Measurements from ENCODE around the gene TFEB. TPM values are rescaled to one million over a fixed set of nuclear protein-coding genes. Genes with fewer than 3 reads are reported as not detected.
A peak's percentile ranks its signal among the peaks of the same experiment; 100 is the strongest.

TFEB gene
- total RNA-seq, 2 donors from 2014 or later, result 24.3 to 29.7 TPM

DNA sequence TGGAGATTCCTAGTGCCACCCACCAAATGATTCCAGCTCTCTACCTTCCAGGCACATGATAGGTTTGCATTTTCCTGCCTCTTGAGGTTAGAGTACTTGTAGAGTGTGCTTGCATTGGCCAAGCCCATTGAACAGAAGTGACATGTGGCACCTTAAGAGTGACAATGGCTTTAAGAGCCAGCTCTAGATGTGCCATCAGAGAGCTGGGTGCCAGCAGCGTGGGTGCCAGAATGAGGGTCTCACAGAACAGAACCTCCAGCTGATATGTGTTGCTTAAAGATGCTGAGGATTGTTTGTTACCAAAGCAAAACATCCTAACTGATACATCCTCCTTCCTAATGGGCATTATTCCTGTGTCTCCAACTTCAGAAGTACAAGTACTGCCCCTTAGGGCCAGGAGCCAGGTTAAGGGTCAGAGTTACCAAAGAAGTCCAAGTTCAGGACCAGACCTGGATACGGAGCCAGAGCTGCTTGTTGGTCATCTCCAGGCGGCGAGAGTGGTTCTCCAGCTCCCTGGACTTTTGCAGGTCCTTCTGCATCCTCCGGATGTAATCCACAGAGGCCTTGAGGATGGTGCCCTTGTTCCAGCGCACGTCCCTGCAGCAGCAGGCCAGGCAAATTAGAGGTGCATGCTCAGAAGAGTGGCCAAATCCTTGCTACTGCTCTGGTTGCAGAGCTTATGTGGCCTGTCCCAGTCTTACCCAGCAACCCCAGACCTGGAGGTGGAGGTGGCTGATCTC lies 49.6 kb downstream of the TFEB start:
- no peak for DNase-seq
- intact Hi-C loops (cut with DNase I, micrococcal nuclease), result loop anchor here (5.0 to 10.0 kb wide), 2 partner anchors 311 to 319 kb away; no protein-coding TSS in a partner anchor
- no peak for ATAC-seq

GRCh38 chr6:41684311-41685180 lies 50.9 kb downstream of the TFEB start:
- ATAC-seq, result no peak
- DNase-seq, result no peak
- intact Hi-C loops (cut with DNase I, micrococcal nuclease), result loop anchor here (5.0 to 10.0 kb wide), 2 partner anchors 310 to 317 kb away; no protein-coding TSS in a partner anchor

- DNase-seq (peak; percentile 64 to 87), ATAC-seq (peak; percentile 69)
- intact Hi-C loops (cut with DNase I, micrococcal nuclease), result loop anchor here (2.0 to 10.0 kb wide), 2 partner anchors 81 to 309 kb away; no protein-coding TSS in a partner anchor
Measured at GRCh38 chr6:41683523-41684310, 51.7 kb downstream of the TFEB start.

GRCh38 chr6:41683273-41683522 lies 52.2 kb downstream of the TFEB start:
- ATAC-seq (peak; percentile 44), DNase-seq (no peak)
- intact Hi-C loops (cut with DNase I, micrococcal nuclease), result loop anchor here (2.0 to 10.0 kb wide), 2 partner anchors 80 to 308 kb away; no protein-coding TSS in a partner anchor

- intact Hi-C loops (cut with DNase I, micrococcal nuclease), result loop anchor here (2.0 to 10.0 kb wide), 2 partner anchors 80 to 308 kb away; no protein-coding TSS in a partner anchor
- DNase-seq (peak in 1 of 2 donors; percentile 23), ATAC-seq (peak; percentile 4)
Measured at GRCh38 chr6:41682497-41683272, 52.7 kb downstream of the TFEB start.

DNA sequence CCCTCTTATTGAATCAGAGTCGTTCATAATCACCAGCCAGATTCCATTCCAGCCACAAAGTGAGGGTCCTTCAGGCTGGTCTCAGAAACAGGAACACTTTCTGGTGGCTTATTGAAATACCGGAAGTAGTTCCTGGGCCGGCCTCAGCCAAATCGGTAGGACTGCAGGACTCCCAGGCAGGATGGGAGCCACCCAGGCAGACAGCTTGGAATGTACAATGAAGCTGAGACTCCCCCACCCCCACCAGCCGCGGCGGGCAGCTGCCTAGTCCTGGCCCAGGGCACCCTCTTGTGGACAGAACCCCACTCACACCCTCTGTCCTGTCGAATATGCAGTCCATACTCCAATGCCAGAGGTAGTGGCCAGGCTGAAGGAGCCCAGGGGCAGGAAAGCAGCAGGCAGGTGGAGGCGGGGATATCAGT lies 53.3 kb downstream of the TFEB start:
- peak; percentile 88 to 93 for DNase-seq
- intact Hi-C loops (cut with DNase I, micrococcal nuclease), result loop anchor here (2.0 to 10.0 kb wide), 2 partner anchors 79 to 307 kb away; no protein-coding TSS in a partner anchor
- peak; percentile 88 for ATAC-seq

- intact Hi-C loops (cut with DNase I, micrococcal nuclease), result loop anchor here in 1 of 2 donors (10.0 kb wide), 1 partner anchor 306 kb away; no protein-coding TSS in a partner anchor
- ATAC-seq (no peak), DNase-seq (no peak)
Measured at GRCh38 chr6:41680182-41680965, 55.0 kb downstream of the TFEB start.

DNA sequence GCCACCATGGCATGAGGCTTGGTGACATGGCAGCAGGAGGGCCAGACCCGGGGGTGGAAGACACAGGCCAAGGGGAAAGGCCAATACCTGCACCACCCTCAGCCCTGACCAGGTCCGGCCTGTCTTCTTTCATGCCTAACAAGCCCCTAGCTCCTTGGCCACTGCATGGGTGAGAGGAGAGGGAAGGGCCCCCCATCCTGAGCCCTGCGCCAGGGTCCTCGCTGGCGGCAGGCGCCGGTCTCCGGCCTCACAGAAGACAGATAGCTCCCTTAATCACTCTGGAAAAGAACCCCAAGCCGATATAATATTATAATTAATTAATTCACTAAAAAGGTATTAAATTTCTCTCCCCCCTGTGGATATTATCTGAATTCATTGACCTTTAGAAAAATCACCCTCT lies 55.7 kb downstream of the TFEB start:
- intact Hi-C loops (cut with DNase I, micrococcal nuclease), result loop anchor here in 1 of 2 donors (10.0 kb wide), 1 partner anchor 305 kb away; no protein-coding TSS in a partner anchor
- ATAC-seq (no peak), DNase-seq (no peak)

DNA sequence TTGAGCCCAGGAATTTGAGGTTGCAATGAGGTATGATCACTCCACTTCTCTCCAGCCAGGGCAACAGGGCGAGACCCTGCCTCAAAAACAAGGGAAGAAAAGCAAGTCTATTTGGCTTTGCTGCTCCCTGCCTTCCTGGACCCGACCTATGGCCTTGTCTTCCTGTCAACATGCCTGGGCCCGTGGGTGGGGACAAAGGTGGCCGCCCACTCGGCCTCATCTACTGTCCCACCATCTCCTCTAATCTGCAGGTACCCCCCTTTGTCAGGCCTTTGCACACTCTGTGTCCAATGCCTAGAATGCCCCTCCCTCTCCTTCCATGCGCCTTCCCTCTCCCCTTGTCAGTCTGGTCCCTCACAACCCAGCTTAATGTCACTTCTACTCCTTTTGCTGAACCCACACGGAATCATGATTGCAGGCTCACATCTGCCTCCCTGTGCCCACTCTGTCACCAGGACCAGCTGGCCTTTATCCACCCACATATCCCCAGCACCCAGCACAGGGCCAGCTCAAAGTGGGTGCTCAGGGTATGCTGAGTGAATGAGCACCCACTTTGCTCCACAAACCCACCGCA lies 56.8 kb downstream of the TFEB start:
- DNase-seq (no peak), ATAC-seq (no peak)
- intact Hi-C loops (cut with DNase I, micrococcal nuclease), result no loop called here

DNA sequence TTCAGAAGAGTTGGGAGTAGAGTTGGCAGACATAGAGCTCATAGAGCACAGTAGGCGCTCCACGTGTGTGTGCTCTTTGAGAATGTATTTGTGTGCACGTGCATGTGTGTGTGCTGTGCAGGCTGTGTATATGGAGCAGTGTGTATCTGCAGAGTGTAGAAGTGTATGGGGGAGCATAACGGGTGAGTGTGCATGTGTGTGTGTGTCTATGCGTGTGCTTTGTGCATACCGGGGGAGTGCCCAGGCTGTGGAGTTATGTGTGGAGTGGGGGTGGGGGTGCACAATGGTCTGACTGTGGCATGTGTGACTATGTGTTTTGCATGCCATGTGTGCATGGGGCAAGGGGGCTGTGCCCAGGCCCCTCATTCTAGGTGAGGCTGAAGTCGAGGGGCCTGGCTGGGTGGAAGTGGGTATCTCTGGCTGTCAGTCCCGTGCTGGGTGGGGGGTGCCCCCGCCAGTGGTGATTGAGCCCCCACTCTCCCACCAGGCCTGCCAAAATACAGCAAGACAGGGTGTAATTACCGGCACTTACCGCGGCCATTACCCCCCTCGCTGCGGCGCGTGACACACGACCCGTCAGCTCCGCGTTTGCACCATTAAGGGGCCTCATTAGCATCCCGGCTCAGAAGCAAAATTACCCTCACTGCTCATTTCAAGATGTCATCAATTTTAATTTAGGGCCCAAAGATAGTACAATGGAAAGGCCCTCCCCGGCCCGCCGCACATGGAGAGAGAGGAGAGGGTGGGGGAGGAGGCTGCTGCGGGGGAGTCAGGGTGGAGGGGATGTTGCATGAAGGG lies 58.1 kb downstream of the TFEB start:
- intact Hi-C loops (cut with DNase I, micrococcal nuclease), result no loop called here
- ATAC-seq (no peak), DNase-seq (no peak)

DNA sequence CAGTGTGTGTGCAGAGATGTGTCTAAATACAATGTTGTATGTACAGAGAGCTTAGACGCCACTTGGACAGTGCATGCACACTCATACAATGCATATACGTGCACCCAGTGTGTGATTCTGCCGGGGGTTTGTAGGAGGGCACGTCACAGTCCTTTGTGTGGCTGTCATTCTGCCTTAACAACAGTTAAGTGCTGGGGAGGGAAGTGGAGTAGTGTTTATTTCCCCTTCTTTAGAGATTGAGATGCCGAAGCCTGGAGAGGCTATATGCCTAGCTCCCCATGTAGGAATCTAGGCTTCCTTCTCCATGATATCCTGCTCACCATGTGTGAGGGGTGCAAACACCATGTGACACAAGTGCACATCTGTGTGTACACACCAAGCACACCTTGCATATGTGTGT lies 59.0 kb downstream of the TFEB start:
- intact Hi-C loops (cut with DNase I, micrococcal nuclease), result no loop called here
- ATAC-seq (no peak), DNase-seq (no peak)

DNA sequence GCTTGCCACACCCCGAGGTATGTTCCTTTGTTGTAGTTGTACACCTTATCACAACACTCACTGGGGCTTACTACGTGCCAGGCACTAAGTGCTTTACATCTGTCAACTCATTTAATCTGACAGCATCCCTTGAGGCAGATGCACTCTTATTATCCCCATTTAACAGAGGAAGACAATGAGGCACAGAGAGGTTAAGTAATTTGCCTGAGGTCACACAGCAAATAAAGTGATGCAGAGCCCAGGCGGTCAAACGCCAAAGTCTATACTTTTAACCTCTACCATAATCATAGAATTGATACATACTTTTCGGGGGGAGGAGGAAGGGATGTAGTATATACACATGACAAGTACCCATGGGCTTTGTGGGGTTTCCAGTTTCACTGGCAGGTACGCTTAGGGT lies 59.4 kb downstream of the TFEB start:
- intact Hi-C loops (cut with DNase I, micrococcal nuclease), result no loop called here
- DNase-seq (no peak), ATAC-seq (no peak)

- DNase-seq (no peak), ATAC-seq (no peak)
- intact Hi-C loops (cut with DNase I, micrococcal nuclease), result no loop called here
Measured at GRCh38 chr6:41675176-41675775, 60.1 kb downstream of the TFEB start.

GRCh38 chr6:41674231-41675000 lies 61.0 kb downstream of the TFEB start:
- intact Hi-C loops (cut with DNase I, micrococcal nuclease), result no loop called here
- DNase-seq (no peak), ATAC-seq (no peak)

DNA sequence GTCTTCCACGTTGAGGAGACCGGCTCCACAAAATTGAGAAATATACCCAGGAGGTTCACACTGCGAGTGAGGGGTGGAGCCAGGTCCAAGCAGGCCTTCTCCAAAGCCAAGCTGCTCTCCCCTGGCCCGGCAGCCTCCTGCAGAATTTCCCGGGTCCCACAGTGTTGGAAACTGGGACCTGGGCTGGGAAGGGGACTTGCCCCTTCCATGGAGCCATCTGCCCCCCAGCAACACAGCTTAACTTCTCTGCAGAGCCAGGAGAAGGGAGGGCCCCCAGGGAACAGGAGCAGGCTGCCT lies 61.8 kb downstream of the TFEB start:
- DNase-seq (no peak), ATAC-seq (no peak)
- intact Hi-C loops (cut with DNase I, micrococcal nuclease), result no loop called here

Data from left colon (tissue), 2 donors.